NCI-H128 (cell line): Measurements from ENCODE around the gene EPHA2.

ENCODE experiments used
- DNase-seq: peaks from one replicate; lab custom pipeline; 2025; ENCODE audit not compliant: unreplicated experiment; lab: John Stamatoyannopoulos, UW

The EPHA2 gene

DNA sequence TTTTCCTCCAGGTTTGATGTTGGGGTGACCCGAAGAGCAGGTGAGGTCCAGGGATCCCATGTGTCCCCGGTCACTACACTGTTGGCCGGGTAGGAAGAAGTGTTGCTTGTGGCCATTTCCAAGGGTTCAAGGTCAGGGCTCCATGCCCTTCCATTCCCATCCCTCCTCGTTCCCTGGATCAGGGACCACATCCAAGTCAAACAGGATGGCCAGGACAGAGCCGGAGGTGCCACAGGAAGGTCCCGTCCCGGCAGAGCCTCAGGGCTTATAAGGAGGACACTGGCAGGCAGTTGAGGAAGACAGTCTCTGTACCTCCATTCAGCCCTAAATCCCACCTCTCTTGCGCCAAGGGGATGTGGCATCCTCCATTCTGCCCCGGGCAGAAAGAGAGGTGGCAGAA, 60.4 kb downstream of the EPHA2 start:
- no peak for DNase-seq

- DNase-seq: no peak
Measured at GRCh38 chr1:16094453-16095158, 61.3 kb downstream of the EPHA2 start.

- DNase-seq: no peak
Measured at GRCh38 chr1:16093611-16094010, 62.3 kb downstream of the EPHA2 start.

GRCh38 chr1:16092923-16093511, 62.9 kb downstream of the EPHA2 start:
- DNase-seq: no peak

- no peak for DNase-seq
Measured at GRCh38 chr1:16092097-16092922, 63.6 kb downstream of the EPHA2 start.

DNA sequence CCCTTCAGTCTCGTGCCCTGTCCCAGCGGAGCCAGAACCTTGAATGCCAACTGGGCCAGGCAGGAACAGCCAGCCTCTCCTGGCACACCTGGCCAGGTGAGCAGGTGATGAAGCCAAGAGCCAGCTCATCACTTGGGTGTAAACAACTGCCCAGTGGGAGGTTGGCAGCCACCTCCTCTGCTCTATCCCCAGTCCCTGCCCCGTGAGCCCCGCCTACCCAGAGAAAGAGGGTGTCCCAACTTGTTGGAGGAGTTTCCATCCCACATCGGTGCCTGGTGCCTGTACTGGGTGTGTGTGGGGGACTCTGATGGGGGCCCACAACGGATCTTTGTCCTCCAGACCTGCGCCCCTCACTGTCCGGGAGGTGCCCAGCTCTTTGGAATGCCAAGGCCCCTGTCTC, 64.6 kb downstream of the EPHA2 start:
- no peak for DNase-seq

DNA sequence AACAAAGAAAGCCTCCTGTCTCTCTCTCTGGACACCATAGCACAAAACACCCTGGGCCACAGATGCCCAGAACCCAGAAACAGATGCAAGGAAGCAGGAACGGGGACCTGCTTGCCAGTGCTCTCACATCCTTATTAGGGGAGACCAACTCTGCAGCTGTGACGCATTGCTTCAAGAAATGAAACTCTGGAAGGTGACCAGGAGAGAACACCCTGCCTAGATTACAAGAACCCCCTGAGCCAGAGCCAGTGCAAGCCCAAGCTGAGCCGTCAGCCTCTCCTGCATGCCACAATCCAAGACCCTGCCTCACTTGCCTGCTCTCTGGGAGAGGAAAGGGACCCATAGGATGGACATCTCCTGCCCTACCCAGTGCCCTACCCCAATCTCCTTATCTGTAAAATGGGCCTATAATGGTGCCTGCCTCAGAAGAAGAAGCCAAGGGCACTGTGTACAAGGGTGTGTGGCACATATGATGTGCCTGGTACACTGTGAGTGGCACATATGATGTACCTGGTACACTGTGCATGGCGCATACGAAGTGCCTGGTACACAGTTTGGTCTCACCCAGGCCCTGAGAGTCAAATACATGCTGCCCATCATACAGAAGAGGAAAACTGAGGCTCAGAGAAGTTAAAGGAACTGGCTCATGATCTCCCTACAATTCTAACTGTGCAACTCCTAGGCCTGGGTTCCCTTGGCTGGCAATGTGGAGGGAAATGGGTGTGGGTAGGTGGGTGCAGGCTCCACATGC, 65.6 kb downstream of the EPHA2 start:
- no peak for DNase-seq

- no peak for DNase-seq
Measured at GRCh38 chr1:16088996-16089395, 66.9 kb downstream of the EPHA2 start.

GRCh38 chr1:16088351-16088911, 67.4 kb downstream of the EPHA2 start:
- no peak for DNase-seq

- DNase-seq: no peak
Measured at GRCh38 chr1:16087733-16088132, 68.1 kb downstream of the EPHA2 start.

DNA sequence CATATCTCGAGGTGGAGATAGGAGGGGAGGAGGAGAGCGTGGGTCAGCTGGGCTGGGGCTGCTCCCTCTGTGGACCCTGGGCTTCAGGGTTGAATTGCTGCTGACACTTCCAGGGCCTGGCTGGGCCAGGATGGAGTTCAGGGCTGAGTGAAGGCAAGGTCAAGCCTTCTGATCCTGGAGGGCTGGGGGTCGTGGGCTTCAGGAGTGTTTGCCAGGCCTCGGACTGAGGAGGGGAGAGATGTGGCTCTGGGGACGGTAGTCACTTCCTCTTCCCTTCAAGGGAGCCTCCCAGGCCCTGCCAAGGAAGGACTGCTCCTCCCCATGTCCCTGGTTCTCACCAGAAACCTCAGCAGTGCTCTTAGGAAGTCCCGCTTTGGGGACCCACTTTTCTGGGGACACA, 70.3 kb downstream of the EPHA2 start:
- no peak for DNase-seq

DNA sequence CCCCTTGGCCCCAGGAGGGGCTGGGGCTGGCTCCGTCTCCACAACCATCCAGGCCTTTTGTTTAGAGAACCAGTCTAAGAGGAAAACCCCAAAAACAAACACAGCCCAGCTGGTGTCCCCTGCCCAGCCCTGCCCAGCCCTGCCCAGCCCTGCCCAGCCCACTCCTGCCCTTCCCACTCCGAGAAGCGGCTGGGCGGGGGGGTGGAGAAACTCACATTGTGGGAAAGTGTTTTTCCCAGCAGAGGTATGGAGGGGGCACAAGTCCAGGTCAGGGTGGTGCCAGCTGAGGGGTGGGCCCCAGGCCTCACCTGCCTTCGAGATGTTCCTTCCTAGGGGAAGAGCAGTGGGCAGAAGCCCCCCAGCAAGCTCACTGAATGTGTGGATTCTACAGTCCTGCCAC, 72.4 kb downstream of the EPHA2 start:
- DNase-seq: no peak

- peak; percentile 36 for DNase-seq
Measured at GRCh38 chr1:16082283-16083038, 73.4 kb downstream of the EPHA2 start.

DNA sequence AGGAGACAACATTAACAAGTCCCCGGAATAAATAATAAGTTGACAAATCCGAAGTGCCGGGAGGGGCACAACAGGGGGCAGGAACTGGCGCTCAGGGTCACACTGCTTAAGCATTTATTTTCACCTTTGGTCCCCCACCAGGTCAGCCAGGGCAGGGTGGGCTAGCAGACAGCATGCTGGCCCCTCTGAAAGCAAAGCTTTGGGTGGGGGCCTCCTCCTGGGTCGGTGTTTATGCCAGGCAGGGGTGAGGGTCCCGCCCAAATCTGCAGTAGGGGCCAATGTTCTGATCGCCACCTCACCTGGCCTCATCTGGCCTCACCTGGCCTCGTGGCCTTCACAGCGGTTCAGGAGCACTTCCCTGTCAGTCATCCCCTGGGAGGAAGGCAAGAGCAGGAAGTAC, 74.2 kb downstream of the EPHA2 start:
- no peak for DNase-seq

DNA sequence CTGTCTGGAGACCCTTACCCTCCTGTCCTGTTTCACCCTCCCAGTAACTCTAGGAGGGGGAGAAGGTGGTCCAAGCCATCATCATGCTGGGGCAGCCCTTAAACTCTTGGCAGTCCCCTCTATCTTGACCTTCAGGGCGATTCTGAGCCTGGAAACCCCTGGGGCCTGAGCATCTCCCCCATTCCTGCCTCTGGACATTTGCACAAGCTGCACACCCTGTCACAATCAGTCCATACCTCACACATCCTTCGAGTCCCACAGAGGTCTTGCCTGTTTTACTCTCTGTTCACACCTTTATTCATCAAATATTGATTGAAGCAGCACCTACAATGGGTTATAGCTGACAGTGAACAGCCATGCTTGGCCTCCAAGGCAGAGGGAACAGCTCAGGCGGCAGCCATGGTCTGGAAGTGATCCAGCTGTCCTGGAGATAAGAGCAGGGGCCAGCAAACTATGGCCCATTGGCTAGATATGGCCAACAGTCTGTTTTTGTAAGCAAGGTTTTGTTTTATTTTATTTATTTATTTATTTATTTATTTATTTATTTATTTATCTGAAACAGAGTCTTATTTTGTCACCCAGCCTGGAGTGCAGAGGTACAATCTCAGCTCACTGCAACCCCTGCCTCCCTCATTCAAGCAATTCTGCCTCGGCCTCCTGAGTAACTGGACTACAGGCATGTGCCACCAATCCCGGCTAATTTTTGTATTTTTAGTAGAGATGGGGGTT, 75.3 kb downstream of the EPHA2 start:
- no peak for DNase-seq

DNA sequence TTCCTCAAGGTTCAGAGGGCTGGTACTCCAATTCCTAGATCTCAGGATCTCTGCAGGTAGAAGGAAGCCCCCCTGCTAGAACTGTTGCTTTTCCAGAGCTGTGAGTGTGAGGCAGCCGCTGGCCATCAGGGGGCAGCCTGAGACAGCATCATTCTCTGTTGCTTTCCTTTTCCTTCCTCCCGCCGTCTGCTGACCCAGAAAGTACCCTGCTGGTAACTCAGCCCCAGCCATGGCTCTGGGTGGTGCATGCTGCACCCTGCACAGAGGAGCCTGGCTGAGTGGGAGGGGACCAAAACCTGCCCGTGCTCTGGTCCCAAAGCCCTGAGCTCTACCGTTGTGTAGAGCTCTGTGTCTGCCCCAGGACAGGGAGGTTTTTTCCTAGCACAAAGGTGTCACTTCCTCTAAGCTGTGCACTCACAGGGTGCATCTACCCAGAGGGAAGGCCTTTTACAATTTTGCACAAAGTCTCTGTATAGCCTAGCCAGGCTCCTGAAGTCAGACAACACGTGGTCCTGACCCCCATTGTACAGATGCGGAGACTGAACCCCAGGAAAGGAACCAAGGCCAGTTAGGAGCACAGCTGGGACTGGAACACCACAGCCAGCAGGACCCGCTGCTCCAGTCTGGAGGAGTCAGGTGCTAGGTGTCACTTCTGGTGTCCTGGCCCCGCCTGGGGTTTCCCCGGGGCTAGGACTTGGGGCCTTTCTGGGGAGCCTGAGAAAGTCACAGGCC, 76.8 kb downstream of the EPHA2 start:
- peak; percentile 60 for DNase-seq

- DNase-seq: no peak
Measured at GRCh38 chr1:16077406-16078245, 78.2 kb downstream of the EPHA2 start.

DNA sequence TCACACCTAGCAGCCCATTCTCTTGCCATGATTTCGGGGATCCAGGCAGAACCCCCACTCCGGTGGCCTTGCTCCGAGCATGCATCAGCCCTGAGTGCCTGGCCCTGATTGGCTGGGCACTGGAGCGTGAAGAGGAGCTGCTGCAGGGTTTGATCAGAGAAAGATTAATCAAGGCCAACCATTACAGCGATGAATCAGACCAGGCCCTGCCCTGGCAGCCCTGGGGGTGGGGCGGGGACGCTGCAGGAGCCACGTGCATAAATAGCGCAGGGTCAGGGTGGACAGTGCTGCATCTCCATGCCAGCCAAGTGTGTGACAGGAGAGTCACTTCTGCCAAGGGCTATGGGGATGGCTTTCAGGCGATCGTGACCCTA, 79.0 kb downstream of the EPHA2 start:
- no peak for DNase-seq
